Stimulated activated naive CD8-positive, alpha-beta T cell treated with anti-CD3 and anti-CD28 coated beads, Interleukin-15, amount 100 ng/mL, for 72 hours (primary cell): ENCODE data around the gene TSHZ2.
"Not testable (repeated sequence)": the region's sequence is repeated elsewhere in the genome, so short reads cannot be mapped to it uniquely, and the experiment has no call there.

ENCODE experiments used
- ATAC-seq: fragments of 150-1000 bp; cut with Tn5 transposase; 2 replicates; pipeline ENCODE4 v1.10.0; 2021; ENCODE audit warnings: mild to moderate bottlenecking, moderate library complexity
- DNase-seq, 2 donors: peaks; one replicate each; pipeline ENCODE4 v3.0.0; 2021 to 2022
- H3K27ac Mint-ChIP-seq, 2 donors: one replicate each; pipeline ENCODE4 v1.8.0; 2022; ENCODE audit warnings: mild to moderate bottlenecking in 2 of 2, mixed read lengths in 2 of 2, moderate library complexity in 2 of 2
- H3K27me3 Mint-ChIP-seq: one replicate; pipeline ENCODE4 v1.8.0; 2022; ENCODE audit warnings: mixed read lengths
- H3K4me1 Mint-ChIP-seq: one replicate; pipeline ENCODE4 v1.8.0; 2022; ENCODE audit warnings: mild to moderate bottlenecking, mixed read lengths
- H3K4me3 Mint-ChIP-seq, 2 donors: one replicate each; pipeline ENCODE4 v1.8.0; 2022; ENCODE audit warnings: mild to moderate bottlenecking in 2 of 2, mixed read lengths in 2 of 2, moderate library complexity in 1 of 2
- H3K9me3 Mint-ChIP-seq, 2 donors: one replicate each; pipeline ENCODE4 v1.8.0; 2022; ENCODE audit warnings: mixed read lengths in 2 of 2

Gene TSHZ2

DNA sequence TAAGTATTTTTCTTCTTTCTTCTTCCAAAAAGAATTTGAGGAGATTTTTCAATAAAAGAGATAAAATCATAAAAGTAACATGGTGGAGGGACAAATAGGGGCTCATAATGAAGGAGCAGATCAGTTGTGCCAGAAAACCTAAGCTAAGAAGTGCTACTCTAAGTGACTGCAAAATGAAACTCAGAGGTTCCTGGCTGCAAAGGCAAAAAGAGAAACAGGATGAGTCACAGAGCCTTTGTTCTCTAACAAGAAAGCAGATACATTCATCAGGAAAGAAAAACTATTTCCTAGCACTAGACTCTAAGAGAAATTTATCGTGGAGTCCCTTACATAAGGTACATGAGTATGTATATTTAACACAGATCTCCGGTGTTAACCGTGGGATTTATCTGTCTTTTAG lies 49.8 kb downstream of the TSHZ2 start:
- H3K27ac Mint-ChIP-seq, result peak overlapping the region in 1 of 2 donors; percentile 23
- DNase-seq (peak; percentile 3 to 22), ATAC-seq (peak; percentile 90)
- H3K4me3 Mint-ChIP-seq, result peak overlapping the region in 1 of 2 donors; percentile 57
- H3K4me1 Mint-ChIP-seq, result peaks cover 21% of the 10 kb centered on the region
- peaks cover 3 to 8% of the 10 kb centered on the region in 2 donors for H3K9me3 Mint-ChIP-seq
- no peaks in the 10 kb centered on the region for H3K27me3 Mint-ChIP-seq

DNA sequence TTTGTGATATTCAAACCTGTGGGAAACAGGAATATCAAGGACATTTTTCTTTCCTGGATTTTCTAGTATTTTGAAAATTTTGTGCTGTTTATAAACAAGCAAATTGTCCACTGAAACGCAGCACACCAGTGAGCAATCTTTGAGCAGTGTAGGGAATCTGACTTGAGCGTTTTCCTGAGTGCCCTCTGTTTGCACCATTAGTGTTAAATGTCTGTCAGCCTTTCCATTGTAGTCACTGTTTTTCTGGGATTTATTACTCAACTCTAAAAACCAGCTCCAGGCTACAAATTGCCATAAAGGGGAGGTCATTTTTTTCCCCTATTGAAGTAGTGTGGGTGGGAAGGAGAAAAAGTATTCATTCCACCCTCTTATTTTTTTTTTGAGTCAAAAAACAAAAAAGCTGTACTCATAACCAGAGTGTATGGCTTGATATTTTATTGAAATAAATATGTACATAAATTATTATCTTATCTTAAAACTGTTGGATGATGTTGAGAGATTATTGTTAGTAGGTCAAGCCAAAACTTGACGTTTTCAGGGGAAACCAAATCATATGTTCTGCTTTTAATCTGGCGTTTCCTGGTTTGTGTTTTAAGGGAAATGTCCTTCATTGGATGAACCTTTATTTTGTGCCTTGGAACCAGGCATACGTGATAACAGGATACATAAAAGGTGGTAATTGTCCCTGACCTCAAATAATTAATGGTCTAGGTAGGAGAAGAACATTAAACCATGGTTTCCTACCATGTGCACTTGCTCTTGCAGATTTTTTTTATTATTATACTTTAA lies 51.8 kb downstream of the TSHZ2 start:
- no peak for DNase-seq
- ATAC-seq, result no peak
- Mint-ChIP-seq H3K4me1 (peaks cover 21% of the 10 kb centered on the region), H3K27me3 (no peaks in the 10 kb centered on the region), H3K4me3 (no peak overlapping the region), H3K27ac (peak overlapping the region in 1 of 2 donors; percentile 86), H3K9me3 (peaks cover 0 to 8% of the 10 kb centered on the region in 2 donors)

DNA sequence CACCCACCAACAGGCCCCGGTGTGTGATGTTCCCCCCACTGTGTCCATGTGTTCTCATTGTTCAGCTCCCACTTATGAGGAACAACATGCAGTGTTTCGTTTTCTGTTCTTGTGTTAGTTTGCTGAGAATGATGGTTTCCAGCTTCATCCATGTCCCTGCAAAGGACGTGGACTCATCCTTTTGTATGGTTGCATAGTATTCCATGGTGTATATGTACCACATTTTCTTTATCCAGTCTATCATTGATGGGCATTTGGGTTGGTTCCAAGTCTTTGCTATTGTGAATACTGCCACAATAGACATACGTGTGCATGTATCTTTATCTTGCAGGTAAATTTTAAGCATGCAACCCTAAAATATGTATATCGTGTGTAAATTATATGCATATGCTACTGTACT lies 52.5 kb downstream of the TSHZ2 start:
- not testable (repeated sequence) for ATAC-seq, H3K4me3 Mint-ChIP-seq, H3K27me3 Mint-ChIP-seq, DNase-seq, H3K9me3 Mint-ChIP-seq, H3K27ac Mint-ChIP-seq
- peaks cover 21% of the 10 kb centered on the region for H3K4me1 Mint-ChIP-seq

DNA sequence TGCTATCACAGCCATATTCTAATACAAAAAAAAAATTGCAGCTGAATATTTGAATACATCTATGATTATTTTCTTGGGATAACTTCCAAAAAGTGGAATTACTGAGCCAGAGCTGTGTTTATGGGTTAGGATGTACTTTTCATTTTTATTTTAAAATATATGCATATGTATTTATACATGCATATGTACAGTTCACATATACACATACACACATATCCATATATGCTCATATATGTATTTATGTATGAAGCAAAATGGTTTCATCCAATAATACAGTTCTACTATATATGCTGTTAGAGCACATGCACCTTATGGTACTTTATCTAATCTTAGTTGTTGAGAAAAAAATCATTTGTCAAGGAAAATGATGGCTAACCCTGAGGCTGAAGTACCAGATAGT lies 54.9 kb downstream of the TSHZ2 start:
- ATAC-seq (no peak), DNase-seq (no peak)
- no peak overlapping the region for H3K27ac Mint-ChIP-seq
- no peaks in the 10 kb centered on the region for H3K9me3 Mint-ChIP-seq
- H3K27me3 Mint-ChIP-seq, result no peaks in the 10 kb centered on the region
- H3K4me1 Mint-ChIP-seq, result peaks cover 18% of the 10 kb centered on the region
- no peak overlapping the region for H3K4me3 Mint-ChIP-seq

DNA sequence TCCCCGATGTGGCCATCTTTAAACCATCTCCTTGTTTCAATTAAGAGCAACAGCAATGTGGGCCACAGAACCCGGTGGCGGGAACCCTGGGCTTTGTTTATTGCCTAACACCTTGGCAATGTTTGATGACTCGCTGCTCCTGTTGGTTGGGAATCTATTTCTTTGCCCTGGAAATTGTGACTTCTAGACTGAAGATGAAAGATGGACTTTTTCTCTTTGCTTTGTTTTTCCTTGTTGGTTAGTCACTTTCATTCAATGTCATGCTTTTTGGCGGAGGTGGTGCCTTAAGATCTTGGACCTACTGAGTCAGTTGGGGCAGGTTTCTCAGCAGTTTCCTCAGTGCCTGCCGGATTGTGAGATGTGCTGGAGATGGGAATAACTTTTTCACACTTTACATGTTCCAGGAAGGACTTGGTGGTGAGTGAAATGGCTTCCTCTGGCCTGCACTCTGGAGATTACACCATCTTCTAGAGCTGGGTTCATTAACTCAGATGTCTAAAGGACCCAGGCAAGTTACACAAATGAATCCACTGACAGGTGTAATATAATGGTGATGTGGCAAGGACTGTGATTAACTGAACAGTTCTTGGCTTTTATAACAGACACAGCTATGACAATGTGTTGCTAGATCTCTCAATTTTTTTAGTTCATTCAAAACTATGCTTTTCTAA lies 56.3 kb downstream of the TSHZ2 start:
- no peak for ATAC-seq
- peaks cover 8% of the 10 kb centered on the region for H3K4me1 Mint-ChIP-seq
- H3K27me3 Mint-ChIP-seq, result no peaks in the 10 kb centered on the region

DNA sequence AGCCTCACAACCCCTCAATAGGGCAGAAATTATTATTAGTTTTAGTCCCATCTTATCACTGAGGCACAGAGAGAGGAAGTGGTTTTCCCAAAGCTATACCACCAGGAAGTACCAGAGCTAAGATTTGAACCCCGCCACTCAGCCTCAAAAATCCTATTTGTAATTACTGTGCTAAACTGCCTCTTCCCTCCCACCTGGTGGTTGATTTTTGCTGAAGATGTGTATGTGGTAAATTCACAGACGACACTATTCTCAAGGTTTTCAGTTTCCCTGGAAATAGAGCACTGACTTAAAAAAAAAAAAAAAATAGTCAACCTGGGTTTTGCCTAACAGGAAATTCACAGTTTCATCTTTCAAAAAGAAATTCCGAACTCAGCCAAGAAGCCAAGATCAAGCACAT lies 57.9 kb downstream of the TSHZ2 start:
- no peaks in the 10 kb centered on the region for H3K27me3 Mint-ChIP-seq
- DNase-seq, result no peak
- peaks cover 17% of the 10 kb centered on the region for H3K4me1 Mint-ChIP-seq
- no peak for ATAC-seq
- H3K9me3 Mint-ChIP-seq, result no peaks in the 10 kb centered on the region
- H3K4me3 Mint-ChIP-seq, result no peak overlapping the region
- no peak overlapping the region for H3K27ac Mint-ChIP-seq

More for the DNA sequence above, 56.3 kb downstream of the TSHZ2 start:
- Mint-ChIP-seq H3K9me3 (no peaks in the 10 kb centered on the region), H3K4me3 (no peak overlapping the region), H3K27ac (no peak overlapping the region)
- DNase-seq, result no peak

DNA sequence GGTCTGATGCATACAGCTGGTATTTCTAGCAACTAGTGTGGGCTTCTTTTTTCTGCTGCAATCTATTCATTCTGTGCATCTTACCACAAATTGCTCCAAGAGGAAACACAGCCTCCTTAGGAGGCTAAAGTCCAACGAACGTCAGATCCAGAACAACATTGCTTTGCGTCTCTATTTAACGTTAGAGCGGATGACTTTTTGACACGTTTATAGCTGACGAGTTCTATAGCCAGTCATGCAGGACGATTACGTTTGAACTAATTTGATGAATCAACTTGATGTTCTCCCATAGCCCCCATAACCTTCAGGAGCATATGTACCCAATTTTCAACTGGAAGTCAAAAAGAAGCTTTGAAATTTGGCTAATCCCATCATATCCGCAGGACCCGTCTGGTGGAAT lies 59.9 kb downstream of the TSHZ2 start:
- Mint-ChIP-seq H3K27me3 (no peaks in the 10 kb centered on the region), H3K9me3 (no peaks in the 10 kb centered on the region), H3K4me1 (peaks cover 18% of the 10 kb centered on the region)

DNA sequence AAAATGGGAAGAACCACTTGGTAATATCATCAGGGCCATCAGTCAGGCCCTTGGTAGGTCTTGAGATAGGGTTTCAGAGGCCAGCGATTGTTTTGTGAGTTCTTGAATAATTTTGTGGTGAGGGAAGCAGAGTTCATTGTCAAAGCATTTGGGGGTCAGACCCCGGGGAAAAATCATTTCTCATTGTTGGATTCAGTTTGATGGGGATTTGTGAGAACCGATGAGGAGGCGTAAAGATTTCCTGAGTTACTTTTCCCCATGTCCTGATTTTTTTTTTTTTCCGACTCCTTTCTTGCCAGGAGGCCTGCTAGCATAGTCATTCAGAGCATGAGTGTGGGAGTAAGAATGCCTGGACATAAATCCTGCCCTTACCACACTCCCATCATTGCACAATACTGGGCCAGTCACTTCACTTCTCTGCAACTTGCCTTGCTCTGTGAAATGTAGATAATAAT lies 60.3 kb downstream of the TSHZ2 start:
- ATAC-seq (no peak), DNase-seq (no peak)
- Mint-ChIP-seq H3K4me1 (peaks cover 18% of the 10 kb centered on the region), H3K4me3 (no peak overlapping the region), H3K27me3 (no peaks in the 10 kb centered on the region), H3K27ac (no peak overlapping the region), H3K9me3 (no peaks in the 10 kb centered on the region)

More for the DNA sequence above, 59.9 kb downstream of the TSHZ2 start:
- no peak for DNase-seq
- Mint-ChIP-seq H3K4me3 (no peak overlapping the region), H3K27ac (no peak overlapping the region)
- ATAC-seq, result no peak

DNA sequence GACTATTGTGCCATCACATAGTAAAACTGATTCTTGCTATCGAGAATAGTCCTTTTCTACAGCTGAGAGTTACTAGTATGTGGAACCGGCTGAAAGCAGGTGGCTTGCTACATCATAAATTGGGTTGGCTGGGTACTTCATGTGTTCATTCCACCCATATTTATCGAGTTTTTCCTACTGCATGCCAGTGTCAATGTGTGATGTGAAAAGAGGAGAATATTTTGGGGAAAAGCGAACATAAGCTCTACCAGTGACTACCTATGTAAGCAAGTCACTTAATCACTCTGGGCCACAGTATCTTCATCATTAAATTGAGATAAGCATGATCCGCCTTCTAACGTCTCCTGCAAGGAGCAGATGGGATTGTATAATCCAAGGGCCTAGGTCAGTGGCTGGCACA lies 61.0 kb downstream of the TSHZ2 start:
- Mint-ChIP-seq H3K4me1 (peaks cover 18% of the 10 kb centered on the region), H3K4me3 (no peak overlapping the region), H3K27ac (no peak overlapping the region), H3K9me3 (no peaks in the 10 kb centered on the region), H3K27me3 (no peaks in the 10 kb centered on the region)
- no peak for DNase-seq
- ATAC-seq, result no peak

DNA sequence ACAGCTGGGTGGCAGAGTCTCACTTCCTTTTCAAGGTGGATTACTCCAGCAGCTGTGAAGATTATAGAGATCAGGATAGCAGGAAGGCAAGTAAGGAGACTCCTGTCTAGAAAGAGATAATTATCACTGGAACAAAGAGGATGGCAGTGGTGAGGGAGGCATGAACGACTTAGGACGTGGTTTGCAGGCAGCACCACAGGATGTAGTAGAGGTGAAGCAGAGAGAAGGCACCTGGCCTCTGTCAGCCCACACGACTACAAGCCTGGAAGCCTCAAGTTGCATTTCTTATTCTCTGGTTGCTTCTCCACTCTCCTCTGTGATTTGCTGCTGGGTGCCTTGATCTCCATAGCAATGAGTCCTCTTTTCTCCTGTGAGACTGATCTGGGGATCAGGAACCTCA lies 62.7 kb downstream of the TSHZ2 start:
- no peaks in the 10 kb centered on the region for H3K9me3 Mint-ChIP-seq
- no peak overlapping the region for H3K4me3 Mint-ChIP-seq
- no peak overlapping the region for H3K27ac Mint-ChIP-seq
- DNase-seq, result no peak
- ATAC-seq, result peak; percentile 65
- no peaks in the 10 kb centered on the region for H3K27me3 Mint-ChIP-seq
- peaks cover 15% of the 10 kb centered on the region for H3K4me1 Mint-ChIP-seq

DNA sequence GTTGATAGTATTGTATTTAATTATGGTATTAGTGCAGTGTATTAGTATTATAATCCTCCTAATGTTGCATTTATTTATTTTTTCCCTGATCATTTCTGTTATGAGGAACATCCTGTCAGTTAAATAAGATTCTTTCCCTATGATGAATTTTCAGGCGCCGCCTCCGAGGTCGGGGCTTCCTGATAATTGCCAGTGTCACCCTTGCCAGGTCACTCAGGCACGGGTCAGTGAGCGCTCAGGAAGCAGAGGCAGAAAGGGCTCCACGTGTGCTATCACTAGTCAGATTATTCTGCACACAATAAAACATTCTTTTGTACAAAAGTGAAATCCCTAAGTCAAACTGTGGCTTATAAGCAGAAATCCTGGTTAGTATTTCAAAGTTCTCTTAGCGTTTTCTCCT lies 64.8 kb downstream of the TSHZ2 start:
- DNase-seq (no peak), ATAC-seq (no peak)
- Mint-ChIP-seq H3K27me3 (no peaks in the 10 kb centered on the region), H3K27ac (no peak overlapping the region), H3K9me3 (no peaks in the 10 kb centered on the region), H3K4me3 (no peak overlapping the region), H3K4me1 (peaks cover 10% of the 10 kb centered on the region)

DNA sequence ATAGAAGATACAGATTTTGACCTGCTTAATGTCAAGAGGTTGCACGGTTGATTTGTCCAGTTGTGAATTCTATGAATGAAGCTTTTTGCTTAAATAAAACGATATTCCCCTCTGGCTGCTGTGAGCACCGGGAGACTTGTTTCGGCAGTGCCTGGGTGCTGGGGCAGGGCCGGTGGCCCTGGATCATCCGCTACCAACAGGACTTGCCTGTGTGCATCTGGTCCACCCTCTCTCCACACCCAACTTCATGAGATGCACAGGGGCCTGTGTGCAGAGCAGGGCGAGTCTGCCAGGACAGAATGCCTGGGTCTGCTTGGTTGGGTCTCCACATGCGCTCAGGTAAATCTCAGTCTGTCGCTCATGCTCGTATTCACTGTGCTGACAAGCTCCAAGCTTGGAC lies 65.5 kb downstream of the TSHZ2 start:
- DNase-seq (no peak), ATAC-seq (no peak)
- Mint-ChIP-seq H3K9me3 (no peaks in the 10 kb centered on the region), H3K27me3 (no peaks in the 10 kb centered on the region), H3K27ac (no peak overlapping the region), H3K4me3 (no peak overlapping the region), H3K4me1 (peaks cover 10% of the 10 kb centered on the region)

DNA sequence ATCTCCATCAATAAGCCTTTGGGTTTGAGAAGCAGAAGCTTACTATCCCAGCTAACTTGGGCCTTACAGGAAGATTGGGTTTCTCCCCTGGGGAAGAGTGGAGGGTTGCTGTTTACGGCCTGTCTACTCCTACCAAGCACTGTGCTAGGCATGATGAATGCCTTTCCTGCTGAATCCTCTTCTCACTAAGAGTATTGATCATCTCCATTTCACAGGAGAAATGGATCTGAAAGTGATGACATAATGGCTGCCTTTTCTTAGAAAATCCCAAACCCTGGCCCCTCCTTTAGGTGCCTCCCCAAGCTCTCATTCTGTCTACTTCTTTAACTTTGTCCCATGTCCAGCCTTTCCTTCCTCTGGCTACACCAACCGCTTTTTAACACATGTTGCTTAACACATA lies 66.1 kb downstream of the TSHZ2 start:
- peaks cover 10% of the 10 kb centered on the region for H3K4me1 Mint-ChIP-seq
- no peaks in the 10 kb centered on the region for H3K9me3 Mint-ChIP-seq
- H3K4me3 Mint-ChIP-seq, result no peak overlapping the region
- no peak overlapping the region for H3K27ac Mint-ChIP-seq
- DNase-seq (no peak), ATAC-seq (no peak)
- no peaks in the 10 kb centered on the region for H3K27me3 Mint-ChIP-seq

DNA sequence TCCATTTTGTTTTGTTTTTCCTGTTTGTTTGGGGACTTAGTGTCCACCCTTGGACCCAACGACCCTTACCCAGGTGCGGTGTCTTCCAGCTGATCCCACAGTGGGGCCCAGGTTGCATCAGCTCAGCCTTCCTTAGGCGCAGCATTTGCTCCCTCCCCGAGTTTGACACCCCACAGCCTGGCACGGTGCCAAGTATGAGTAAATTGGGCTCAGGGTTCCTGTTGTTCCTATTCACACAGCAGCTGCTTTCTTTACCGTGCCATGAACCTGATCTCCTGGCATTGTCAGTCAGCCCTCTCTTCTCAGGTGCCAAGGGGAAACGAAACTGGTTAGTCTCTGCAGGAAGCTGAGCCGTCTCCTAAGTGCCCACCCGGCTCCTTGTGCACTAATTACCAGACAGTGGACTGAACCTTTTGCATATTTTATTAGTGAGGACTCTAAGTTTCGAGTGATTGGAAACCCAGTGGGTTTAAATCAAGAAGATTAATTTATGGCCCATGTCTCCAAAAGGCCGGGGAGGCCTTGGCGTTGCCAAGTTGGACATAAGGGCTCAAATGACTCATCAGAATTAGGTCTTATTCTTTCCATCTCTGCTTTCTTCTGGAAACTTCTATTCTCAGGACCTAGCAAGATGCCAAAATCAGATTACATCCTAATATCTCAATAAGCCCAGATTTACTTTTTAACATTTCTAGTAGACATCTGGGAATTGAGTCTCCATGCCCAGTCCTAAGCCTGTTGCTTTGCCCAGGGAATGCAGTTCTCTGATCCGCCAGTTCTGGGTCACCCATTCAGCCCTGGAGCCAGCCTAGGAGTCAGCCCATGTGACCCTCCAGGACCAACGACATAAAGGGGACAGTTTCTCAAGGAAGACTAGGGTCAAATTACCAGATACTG lies 68.8 kb downstream of the TSHZ2 start:
- DNase-seq (no peak), ATAC-seq (no peak)
- Mint-ChIP-seq H3K4me3 (no peak overlapping the region), H3K27ac (peak overlapping the region in 1 of 2 donors; percentile 48), H3K27me3 (peaks cover 2% of the 10 kb centered on the region), H3K9me3 (no peaks in the 10 kb centered on the region), H3K4me1 (no peaks in the 10 kb centered on the region)

DNA sequence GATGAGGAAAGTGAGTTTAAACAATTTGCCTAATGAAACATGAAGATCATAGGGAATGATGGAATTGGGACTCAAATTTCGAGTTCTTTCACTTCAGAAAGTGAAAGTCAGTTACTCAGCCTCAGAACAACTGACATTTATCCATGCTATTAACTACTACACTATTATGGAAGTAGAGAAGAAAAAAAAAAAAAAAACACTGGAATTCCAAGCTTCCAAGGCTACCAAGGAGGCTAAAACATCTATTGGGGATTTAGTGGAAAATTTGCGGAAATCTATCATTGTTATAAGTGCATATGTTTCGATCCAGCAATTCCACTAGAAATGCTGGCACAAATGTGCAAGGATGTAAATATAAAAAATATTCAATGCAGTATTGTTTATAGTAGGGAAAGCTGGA lies 70.4 kb downstream of the TSHZ2 start:
- Mint-ChIP-seq H3K9me3 (peaks cover 0 to 3% of the 10 kb centered on the region in 2 donors), H3K27ac (no peak overlapping the region), H3K4me1 (no peaks in the 10 kb centered on the region), H3K27me3 (peaks cover 6% of the 10 kb centered on the region), H3K4me3 (no peak overlapping the region)
- DNase-seq (no peak), ATAC-seq (no peak)
